ENCODE results near the gene SERPINC1. TPM values are rescaled to one million over a fixed set of nuclear protein-coding genes. Genes with fewer than 3 reads are reported as not detected.

Gene SERPINC1
- total and polyA plus RNA-seq, 2 of the 13 experiments (the other 11 are each of a cell fraction or from before 2014, with no cell fraction given), result 142 to 205 TPM

DNA sequence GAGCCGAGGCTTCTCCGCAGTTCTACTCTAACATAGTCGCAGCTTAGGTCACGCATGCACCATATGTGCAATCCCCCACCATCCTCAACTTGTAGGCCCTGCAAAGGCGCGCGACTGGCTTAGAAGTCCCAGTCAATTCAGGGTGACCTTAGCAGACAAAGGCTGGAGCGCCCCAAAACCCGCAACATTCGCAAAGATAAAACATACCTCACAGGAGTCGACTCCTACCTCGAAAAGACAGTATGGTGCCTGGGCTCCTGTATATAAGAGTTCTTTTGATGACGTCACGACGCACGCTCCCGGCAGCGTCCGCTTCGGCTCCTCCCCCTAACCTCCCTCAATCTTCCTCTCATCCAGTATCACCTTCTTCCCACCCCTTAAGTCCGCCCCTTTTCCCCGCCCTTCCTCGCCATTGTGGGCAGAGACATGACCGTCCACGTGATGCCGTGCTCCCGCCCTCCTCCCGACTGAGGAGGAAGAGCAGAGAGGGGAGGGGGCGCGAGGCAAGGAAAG lies 49.3 kb downstream of the SERPINC1 start, which contains the start of gene GAS5 (continued):
- TF ChIP-seq, protein P1, sequence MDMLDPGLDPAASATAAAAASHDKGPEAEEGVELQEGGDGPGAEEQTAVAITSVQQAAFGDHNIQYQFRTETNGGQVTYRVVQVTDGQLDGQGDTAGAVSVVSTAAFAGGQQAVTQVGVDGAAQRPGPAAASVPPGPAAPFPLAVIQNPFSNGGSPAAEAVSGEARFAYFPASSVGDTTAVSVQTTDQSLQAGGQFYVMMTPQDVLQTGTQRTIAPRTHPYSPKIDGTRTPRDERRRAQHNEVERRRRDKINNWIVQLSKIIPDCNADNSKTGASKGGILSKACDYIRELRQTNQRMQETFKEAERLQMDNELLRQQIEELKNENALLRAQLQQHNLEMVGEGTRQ (IDR thresholded peaks at IDR 0.05; ENCODE audit: low read depth, low read length), result peak; percentile 73; the same call in 1 of the 2 replicates
- TF ChIP-seq, protein P1 (CRISPR knock-in tag; IDR thresholded peaks at IDR 0.05; ENCODE audit: borderline replicate concordance), result peak; percentile 92
- no peak; the same call in 1 of the 2 replicates for TF ChIP-seq ZNF589 (CRISPR knock-in tag; conservative IDR thresholded peaks at IDR 0.05)
- peak; percentile 81 for TF ChIP-seq ZEB1 (IDR thresholded peaks at IDR 0.05; ENCODE audit: insufficient replicate concordance, low read depth)
- TF ChIP-seq FOXA1 (IDR thresholded peaks at IDR 0.05), result no peak
- TF ChIP-seq FOXA1 (CRISPR knock-in tag; IDR thresholded peaks at IDR 0.05), result no peak
- TF ChIP-seq, protein P2, sequence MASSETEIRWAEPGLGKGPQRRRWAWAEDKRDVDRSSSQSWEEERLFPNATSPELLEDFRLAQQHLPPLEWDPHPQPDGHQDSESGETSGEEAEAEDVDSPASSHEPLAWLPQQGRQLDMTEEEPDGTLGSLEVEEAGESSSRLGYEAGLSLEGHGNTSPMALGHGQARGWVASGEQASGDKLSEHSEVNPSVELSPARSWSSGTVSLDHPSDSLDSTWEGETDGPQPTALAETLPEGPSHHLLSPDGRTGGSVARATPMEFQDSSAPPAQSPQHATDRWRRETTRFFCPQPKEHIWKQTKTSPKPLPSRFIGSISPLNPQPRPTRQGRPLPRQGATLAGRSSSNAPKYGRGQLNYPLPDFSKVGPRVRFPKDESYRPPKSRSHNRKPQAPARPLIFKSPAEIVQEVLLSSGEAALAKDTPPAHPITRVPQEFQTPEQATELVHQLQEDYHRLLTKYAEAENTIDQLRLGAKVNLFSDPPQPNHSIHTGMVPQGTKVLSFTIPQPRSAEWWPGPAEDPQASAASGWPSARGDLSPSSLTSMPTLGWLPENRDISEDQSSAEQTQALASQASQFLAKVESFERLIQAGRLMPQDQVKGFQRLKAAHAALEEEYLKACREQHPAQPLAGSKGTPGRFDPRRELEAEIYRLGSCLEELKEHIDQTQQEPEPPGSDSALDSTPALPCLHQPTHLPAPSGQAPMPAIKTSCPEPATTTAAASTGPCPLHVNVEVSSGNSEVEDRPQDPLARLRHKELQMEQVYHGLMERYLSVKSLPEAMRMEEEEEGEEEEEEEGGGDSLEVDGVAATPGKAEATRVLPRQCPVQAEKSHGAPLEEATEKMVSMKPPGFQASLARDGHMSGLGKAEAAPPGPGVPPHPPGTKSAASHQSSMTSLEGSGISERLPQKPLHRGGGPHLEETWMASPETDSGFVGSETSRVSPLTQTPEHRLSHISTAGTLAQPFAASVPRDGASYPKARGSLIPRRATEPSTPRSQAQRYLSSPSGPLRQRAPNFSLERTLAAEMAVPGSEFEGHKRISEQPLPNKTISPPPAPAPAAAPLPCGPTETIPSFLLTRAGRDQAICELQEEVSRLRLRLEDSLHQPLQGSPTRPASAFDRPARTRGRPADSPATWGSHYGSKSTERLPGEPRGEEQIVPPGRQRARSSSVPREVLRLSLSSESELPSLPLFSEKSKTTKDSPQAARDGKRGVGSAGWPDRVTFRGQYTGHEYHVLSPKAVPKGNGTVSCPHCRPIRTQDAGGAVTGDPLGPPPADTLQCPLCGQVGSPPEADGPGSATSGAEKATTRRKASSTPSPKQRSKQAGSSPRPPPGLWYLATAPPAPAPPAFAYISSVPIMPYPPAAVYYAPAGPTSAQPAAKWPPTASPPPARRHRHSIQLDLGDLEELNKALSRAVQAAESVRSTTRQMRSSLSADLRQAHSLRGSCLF (CRISPR knock-in tag; IDR thresholded peaks at IDR 0.05; ENCODE audit: borderline replicate concordance), result peak; percentile 20; the same call in 1 of the 2 replicates
- TF ChIP-seq ZNF724P (CRISPR knock-in tag; IDR thresholded peaks at IDR 0.05; ENCODE audit: borderline replicate concordance), result no peak
- TF ChIP-seq ZNF557 (CRISPR knock-in tag; IDR thresholded peaks at IDR 0.05), result peak; percentile 72; the same call in 1 of the 2 replicates
- TF ChIP-seq KDM5A (IDR thresholded peaks at IDR 0.05; ENCODE audit: borderline replicate concordance, low read length), result no peak
- TF ChIP-seq ZNF737 (CRISPR knock-in tag; IDR thresholded peaks at IDR 0.05; ENCODE audit: borderline replicate concordance), result no peak
- no peak for TF ChIP-seq RCOR2 (CRISPR knock-in tag; IDR thresholded peaks at IDR 0.05)
- TF ChIP-seq, protein P3, sequence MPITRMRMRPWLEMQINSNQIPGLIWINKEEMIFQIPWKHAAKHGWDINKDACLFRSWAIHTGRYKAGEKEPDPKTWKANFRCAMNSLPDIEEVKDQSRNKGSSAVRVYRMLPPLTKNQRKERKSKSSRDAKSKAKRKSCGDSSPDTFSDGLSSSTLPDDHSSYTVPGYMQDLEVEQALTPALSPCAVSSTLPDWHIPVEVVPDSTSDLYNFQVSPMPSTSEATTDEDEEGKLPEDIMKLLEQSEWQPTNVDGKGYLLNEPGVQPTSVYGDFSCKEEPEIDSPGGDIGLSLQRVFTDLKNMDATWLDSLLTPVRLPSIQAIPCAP (CRISPR knock-in tag; IDR thresholded peaks at IDR 0.05; ENCODE audit: low read depth), result 0 out of 2 replicates have a peak, but pooled peaks have one; percentile 45
- TF ChIP-seq, protein P4, sequence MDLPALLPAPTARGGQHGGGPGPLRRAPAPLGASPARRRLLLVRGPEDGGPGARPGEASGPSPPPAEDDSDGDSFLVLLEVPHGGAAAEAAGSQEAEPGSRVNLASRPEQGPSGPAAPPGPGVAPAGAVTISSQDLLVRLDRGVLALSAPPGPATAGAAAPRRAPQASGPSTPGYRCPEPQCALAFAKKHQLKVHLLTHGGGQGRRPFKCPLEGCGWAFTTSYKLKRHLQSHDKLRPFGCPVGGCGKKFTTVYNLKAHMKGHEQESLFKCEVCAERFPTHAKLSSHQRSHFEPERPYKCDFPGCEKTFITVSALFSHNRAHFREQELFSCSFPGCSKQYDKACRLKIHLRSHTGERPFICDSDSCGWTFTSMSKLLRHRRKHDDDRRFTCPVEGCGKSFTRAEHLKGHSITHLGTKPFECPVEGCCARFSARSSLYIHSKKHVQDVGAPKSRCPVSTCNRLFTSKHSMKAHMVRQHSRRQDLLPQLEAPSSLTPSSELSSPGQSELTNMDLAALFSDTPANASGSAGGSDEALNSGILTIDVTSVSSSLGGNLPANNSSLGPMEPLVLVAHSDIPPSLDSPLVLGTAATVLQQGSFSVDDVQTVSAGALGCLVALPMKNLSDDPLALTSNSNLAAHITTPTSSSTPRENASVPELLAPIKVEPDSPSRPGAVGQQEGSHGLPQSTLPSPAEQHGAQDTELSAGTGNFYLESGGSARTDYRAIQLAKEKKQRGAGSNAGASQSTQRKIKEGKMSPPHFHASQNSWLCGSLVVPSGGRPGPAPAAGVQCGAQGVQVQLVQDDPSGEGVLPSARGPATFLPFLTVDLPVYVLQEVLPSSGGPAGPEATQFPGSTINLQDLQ (CRISPR knock-in tag; IDR thresholded peaks at IDR 0.05), result 0 out of 2 replicates have a peak, but pooled peaks have one; percentile 54
- TF ChIP-seq ARHGAP35 (CRISPR knock-in tag; IDR thresholded peaks at IDR 0.05; ENCODE audit: borderline replicate concordance), result peak; percentile 52; the same call in 1 of the 2 replicates
- TF ChIP-seq POLR2A (IDR thresholded peaks at IDR 0.05; ENCODE audit: insufficient read depth in 1 of 2, low read depth in 2 of 2, low read length in 2 of 2), result peak; percentile 99 to 100
- TF ChIP-seq GATAD1 (CRISPR knock-in tag; IDR thresholded peaks at IDR 0.05), result 0 out of 2 replicates have a peak, but pooled peaks have one; percentile 3
- no peak for TF ChIP-seq ZBTB7B (CRISPR knock-in tag; IDR thresholded peaks at IDR 0.05)
- no peak for TF ChIP-seq ZNF563 (CRISPR knock-in tag; IDR thresholded peaks at IDR 0.05)
- no peak for TF ChIP-seq FOXJ3 (CRISPR knock-in tag; IDR thresholded peaks at IDR 0.05; ENCODE audit: borderline replicate concordance)

Data from HepG2 (cell line).